Stimulated activated CD4-positive, alpha-beta T cell treated with anti-CD3 and anti-CD28 coated beads, Interleukin-15, amount 100 ng/mL, for 48 hours (primary cell): ENCODE data around the gene TNIP1.

ENCODE experiments used
- DNase-seq, 2 donors: peaks; one replicate each; pipeline ENCODE4 v3.0.0-alpha.2; 2020; ENCODE audit warnings: low read depth in 2 of 2

Gene TNIP1

GRCh38 chr5:151064916-151065499 is 15.8 kb downstream of the TNIP1 start:
- no peak for DNase-seq

GRCh38 chr5:151063142-151063989 is 17.5 kb downstream of the TNIP1 start:
- DNase-seq: no peak

DNA sequence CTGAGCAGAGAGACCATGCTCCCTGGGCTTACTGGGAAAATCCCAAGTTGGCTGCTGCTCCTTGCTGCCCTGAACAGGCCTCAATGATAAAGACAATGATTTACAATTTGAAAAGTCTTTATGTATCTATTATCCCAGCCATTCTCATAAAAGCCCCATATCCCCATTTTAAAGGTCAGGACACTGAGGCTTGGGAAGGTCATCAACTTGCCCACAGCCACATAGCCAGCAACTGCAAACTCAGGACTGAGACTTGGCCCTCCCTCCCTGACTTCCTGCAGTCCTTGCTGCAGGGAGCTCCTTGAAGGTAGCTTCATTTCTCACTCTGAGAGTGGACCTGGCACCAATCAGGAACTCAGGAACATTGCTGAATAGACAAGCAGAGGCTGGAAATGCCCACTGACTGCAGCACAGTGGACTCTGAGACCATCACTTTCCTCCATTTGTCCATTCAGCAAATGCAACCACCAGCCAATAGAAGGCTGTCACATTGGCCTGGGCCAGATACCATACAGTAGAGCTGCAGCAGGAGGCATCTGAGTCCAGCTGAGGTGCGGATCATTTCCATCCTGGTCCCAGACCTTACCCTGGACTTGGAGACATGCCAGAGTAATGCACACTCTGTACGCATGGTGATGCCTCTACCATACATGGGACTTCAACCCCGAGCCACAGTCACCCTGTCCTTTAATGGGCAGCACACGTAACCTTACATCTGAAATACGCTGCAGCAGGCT is 18.3 kb downstream of the TNIP1 start:
- DNase-seq: no peak

GRCh38 chr5:151060742-151061141 is 20.1 kb downstream of the TNIP1 start:
- no peak for DNase-seq

DNA sequence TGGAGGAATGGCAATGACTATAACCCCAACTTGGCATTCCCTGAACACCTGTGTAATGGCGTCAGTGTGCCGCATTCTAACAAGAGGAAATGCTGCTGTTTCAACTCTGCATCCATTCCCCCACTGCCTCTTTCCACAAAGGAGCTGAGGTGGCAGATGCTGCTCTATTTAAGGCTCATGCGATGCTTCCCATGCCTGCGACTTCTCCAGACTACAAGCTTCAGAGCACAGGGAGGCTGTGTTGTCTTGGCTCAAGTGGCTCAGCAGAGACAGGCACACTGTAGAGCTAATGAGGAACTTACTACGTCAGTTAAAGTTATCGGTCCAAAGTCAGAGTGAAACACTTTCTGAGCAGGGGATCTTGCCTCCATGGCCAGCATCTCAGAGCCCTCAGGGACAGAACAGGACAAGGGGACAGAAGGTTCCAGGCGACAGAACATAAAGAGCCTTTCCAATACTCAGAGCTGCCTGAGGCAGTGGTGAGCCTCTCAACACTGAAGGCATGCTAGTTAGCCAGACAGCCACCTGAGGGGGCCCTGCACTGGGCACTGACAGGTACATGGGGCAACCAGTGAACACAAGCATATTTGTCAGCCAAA is 21.8 kb downstream of the TNIP1 start:
- DNase-seq: no peak

- no peak for DNase-seq
These were observed 22.5 kb downstream of the TNIP1 start for GRCh38 chr5:151058301-151058700.

GRCh38 chr5:151056379-151057325 is 24.2 kb downstream of the TNIP1 start:
- no peak for DNase-seq

DNA sequence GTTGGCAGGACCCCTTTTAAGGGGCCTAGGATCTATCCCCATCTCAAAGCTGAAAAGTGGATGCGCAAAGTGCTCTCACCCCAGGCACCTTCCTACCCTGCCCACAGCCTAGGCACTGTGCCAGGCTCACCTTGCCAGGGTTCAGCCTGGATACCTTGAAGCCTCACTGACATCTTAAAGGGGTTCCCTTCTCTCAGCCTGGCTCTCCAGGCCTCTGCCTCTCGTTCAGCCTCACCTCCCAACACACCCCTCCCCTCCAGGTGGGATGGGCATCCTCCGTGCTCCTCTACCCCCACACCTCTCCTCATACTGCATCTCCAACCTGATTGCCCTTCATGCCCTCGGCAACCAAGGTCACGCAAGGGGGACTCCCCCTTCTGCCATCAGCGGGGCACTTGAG is 25.5 kb downstream of the TNIP1 start:
- no peak for DNase-seq

DNA sequence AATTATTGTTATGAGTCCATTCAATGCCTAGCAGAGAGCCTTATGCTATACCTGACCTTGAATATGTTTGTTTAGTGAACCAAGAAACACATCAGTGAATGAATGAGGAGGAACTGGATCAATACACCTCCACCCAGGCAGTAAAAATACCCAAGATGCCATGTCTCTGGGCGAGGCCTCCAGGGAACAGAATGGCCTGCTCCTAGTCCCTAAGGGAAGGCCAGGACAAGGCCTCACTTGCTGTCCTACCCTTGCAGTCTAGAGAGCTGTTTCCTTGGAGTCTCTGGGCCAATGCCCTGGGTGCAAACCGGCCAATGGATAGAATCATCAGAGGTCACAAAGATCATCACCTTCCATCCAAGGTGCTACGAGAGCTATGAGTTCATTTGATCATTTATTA is 26.1 kb downstream of the TNIP1 start:
- DNase-seq: no peak

DNA sequence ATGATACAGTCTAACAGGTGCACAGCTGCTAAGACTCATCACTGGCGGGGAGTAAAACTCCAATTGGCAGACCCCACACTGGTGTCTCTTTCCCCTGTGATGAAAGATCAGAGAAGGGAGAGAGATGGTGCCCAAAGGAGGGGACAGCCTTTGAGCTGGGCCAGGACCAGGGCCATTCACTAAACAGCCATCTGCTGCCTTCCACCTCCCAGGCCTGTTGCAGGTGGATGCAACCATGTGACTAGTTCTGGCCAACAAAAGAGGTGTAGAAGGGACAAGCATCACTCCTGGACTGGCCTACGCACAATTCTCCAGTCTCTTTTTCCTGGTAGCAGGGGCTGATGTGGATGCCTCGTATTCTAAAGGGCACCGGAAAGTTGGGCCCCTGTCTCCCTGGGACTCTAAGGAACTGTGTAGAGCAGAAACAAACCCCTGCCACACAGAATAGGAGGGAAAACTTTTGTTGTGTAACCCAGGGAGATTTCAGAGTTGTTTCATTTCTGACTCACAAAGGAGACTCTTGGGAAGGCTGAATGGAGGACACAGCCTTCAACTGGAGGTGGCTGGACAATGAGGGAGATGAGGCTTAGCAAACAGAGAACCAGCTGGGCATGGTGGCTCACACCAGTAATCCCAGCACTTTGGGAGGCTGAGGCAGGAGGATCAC is 26.9 kb downstream of the TNIP1 start:
- no peak for DNase-seq

DNA sequence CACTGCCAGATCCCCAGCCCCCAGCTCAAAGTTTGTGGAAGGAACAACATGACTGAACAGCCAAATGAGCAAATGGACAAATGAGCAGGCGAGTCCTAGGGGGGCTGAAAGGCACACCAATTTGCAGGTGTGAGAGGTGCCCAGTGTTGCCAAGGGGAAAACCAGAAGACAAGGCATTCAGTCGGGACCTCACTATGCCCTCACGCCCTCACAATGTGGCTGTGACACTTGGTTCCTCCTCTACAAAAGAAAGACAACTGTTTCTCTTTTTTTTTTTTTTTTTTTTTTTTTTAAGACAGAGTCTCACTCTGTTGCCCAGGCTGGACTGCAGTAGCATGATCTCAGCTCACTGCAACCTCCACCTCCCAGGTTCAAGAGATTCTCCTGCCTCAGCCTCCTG is 28.0 kb downstream of the TNIP1 start:
- DNase-seq: no peak

DNA sequence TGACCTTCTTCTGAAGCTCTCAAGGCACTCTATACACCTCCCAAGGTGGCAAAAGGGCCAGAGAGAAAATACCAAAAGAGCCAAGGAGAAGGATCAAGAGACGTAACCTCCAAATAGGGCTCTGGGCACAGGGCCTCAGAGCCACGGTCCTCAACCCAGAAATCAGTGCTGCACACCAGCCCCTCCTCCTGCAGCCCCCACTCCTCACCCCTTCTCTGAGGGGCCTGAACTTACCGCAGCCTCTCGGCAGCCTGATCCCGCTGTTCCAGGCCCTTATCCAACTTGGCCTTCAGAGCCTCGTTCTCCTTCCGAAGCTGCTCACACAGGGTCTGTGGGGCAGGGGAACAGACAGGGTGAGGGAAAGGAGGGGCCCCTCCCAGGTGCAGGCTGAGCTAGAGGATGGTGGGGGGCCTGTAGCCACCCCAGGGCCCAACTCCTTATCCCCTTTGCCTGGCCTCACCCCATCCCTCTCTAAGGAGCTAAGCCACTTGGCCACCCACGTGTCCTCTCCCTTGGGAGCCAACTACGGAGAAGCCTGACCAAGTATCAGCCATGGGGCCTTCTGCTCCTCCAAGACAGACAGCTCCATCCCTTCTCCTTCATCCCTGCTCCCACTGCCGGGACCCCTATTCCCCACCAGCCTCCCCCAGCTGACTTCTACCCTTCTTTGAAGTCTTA is 28.8 kb downstream of the TNIP1 start:
- DNase-seq: no peak

DNA sequence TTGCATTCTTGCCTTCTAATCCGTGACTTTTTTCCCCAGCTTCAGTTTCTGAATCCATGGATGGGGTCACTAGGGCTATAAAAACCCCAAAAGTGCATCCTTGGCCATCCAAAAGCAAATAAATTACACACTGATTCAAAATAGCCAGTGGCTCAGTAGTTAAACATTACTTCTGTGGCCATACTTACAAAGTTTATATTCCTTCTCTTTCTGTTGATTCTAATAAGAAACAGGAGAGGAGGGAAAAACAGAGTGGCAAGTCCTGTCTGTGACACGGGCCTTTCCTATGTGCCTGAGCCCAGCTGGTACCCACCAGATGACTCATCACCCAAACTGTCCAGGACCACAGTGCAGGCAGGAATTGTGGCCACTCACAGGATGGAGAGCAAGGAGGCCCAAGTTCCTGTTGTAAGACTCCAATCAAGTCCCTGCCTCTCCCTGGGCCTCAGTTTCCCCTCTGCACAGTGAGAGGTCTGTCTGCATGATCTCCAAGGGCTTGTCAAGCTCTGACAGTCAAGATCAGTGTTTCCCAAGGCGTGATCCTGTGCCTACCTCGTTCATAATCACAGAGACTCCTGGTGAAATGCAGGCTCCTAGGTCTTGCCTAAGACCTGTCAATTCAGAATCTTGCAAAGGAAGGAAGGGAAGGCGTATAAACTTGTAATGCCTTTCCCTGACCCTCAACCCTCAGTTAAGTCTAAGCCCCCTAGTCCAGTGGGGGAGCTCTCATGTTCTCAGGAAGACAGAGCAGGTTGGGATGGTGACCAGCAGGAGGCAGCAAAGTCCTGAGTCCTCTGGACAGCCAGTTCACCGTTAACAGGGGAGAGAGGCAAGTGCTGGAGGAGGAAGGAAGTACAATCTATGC is 29.5 kb downstream of the TNIP1 start:
- peak in 1 of 2 donors; percentile 58 for DNase-seq

- no peak for DNase-seq
These were observed 32.3 kb downstream of the TNIP1 start for GRCh38 chr5:151048526-151048925.

DNA sequence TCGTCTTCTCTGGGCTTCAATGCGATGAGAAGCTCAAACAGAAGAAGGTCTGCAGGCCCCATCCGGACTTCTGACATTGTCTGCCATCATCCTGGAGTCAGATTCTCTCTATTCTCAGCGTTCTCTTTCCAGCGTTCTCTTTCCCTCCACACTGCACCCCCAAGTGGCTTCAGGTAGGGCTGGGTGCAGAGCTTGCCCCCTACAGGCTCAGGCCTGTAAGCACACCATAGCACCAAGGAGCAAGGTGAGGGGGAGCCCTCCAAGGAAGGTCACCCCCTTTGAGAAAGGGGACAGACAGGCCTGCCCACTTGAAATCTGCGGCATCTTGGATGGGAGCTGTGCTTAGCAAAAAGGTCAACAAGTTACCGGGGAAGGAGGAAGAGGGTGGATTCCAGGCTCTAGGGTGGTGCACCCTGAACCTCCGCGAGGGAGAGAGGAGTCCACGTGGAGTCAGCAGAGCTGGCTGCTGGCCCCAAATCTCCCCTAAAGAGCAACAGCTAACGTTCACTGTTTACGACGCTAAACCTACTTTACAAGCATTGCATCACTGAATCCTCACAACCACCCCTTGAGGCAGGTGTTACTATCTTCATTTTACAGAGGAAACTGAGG is 32.9 kb downstream of the TNIP1 start:
- peak in 1 of 2 donors; percentile 22 for DNase-seq

DNA sequence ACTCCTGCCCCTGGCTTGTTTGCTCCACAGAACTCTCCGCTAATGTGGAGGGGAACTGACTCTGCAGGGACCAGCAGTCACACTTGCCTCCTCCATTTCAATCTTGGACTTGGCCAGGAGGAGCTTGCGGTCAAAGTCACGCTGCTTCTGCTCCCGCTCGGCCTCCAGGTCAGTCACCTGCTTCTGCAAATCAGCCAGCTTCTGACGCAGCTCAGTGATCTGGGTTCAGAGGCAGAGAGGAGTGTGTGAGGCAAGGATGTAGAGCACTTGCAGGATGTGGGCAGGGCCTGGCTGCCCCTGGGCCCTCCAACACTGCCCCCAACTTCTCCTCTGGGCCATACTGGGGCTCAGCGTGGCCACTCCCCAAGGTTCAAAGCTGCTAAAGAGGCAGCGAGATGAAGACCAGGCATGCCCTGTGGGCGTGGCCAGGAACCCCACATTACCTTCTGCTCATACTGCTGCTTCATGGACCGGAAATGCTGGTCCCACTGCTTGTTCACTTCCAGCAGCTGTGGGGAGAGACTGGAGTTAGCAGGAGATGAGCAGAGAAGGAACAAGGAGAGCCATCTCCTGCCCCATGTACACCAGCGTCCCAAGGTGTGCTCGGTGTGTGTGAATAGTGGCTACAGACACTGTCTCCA is 38.3 kb downstream of the TNIP1 start:
- DNase-seq: no peak

GRCh38 chr5:151041577-151042268 is 39.1 kb downstream of the TNIP1 start:
- no peak for DNase-seq
